NCI-H226 (cell line): ENCODE data around the gene MRNIP.
"Not testable (repeated sequence)": the region's sequence is repeated elsewhere in the genome, so short reads cannot be mapped to it uniquely, and the experiment has no call there.

Experiments
- DNase-seq: peaks from one replicate; pipeline ENCODE4 v3.0.0-alpha.2; 2015

MRNIP gene

DNA sequence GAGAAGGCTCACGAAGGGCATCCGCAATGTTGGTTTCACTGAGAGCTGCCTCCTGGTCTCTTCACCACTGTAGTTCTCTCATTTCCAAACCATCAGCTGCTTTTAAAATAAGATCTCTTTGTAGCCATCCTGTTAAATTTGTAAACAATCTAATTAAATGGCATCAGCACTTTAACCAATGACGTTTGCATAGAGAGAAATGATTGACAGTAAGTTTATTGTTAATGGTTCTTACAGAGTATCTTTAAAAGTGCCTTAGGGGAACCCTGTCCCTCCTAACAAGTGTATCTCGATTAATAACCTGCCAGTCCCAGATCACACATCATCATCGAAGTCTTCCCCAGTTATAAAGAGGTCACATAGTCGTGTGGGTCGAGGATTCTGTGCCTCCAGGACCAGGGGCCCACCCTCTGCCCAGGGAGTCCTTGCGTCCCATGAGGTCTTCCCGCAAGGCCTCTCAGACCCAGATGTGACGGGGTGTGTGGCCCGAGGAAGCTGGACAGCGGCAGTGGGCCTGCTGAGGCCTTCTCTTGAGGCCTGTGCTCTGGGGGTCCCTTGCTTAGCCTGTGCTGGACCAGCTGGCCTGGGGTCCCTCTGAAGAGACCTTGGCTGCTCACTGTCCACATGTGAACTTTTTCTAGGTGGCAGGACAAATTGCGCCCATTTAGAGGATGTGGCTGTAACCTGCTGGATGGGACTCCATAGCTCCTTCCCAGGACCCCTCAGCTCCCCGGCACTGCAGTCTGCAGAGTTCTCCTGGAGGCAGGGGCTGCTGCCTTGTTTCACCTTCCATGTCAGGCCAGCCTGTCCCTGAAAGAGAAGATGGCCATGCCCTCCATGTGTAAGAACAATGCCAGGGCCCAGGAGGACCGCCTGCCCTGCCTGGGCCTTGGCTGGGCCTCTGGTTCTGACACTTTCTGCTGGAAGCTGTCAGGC lies 21.3 kb downstream of the MRNIP start:
- no peak for DNase-seq

DNA sequence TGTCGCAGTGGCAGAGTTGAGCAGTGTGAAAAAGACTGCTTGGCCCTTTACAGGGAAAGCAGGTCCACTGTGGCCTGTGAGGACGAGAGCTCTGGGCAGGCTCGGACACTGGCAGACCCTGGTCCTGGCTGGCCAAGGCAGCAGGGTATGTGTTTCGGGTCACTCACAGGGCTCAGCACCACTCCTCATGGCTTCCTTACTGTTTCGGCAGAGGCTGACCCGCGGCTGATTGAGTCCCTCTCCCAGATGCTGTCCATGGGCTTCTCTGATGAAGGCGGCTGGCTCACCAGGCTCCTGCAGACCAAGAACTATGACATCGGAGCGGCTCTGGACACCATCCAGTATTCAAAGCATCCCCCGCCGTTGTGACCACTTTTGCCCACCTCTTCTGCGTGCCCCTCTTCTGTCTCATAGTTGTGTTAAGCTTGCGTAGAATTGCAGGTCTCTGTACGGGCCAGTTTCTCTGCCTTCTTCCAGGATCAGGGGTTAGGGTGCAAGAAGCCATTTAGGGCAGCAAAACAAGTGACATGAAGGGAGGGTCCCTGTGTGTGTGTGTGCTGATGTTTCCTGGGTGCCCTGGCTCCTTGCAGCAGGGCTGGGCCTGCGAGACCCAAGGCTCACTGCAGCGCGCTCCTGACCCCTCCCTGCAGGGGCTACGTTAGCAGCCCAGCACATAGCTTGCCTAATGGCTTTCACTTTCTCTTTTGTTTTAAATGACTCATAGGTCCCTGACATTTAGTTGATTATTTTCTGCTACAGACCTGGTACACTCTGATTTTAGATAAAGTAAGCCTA lies 22.2 kb downstream of the MRNIP start:
- DNase-seq: peak; percentile 18

DNA sequence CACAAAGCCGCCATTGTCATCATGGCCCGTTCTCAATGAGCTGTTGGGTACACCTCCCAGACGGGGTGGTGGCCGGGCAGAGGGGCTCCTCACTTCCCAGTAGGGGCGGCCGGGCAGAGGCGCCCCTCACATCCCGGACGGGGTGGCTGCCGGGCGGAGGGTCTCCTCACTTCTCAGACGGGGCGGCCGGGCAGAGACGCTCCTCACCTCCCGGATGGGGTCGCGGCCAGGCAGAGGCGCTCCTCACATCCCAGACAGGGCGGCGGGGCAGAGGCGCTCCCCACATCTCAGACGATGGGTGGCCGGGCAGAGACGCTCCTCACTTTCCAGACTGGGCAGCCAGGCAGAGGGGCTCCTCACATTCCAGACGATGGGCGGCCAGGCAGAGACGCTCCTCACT lies 23.7 kb downstream of the MRNIP start:
- not testable (repeated sequence) for DNase-seq

DNA sequence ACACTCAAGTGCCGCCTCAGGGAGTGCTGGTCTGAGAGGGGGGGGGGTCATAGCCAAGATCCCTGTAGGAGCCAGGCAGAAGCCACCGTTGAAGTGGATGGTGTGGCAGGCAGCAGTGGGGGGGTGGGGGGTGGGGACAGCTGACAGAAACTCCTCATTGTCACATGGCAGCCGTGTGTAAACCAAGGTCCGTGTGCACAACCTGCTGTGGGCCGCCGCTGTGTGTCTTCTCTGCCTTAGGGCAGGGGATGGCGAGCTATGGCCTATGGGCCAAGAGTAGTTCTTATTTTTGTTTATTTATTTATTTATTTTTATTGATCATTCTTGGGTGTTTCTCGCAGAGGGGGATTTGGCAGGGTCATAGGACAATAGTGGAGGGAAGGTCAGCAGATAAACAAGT lies 24.5 kb downstream of the MRNIP start:
- no peak for DNase-seq

DNA sequence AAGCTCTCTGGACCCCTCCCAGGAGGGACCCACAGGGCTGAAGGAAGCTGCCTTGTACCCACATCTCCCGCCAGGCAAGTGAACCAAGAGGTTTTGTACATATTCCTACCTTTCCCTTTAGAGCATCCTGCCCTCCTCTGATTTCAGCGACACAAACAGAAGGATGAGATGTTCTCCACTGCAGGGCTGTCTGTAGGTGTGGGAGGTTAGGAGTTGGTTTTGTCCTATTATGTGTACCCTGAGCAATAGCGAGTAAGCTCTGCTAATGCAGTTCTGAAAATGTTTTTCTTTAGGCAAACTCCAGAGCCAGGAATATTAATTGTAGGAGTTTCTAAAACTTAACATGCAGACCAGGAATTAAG lies 24.9 kb downstream of the MRNIP start:
- no peak for DNase-seq

DNA sequence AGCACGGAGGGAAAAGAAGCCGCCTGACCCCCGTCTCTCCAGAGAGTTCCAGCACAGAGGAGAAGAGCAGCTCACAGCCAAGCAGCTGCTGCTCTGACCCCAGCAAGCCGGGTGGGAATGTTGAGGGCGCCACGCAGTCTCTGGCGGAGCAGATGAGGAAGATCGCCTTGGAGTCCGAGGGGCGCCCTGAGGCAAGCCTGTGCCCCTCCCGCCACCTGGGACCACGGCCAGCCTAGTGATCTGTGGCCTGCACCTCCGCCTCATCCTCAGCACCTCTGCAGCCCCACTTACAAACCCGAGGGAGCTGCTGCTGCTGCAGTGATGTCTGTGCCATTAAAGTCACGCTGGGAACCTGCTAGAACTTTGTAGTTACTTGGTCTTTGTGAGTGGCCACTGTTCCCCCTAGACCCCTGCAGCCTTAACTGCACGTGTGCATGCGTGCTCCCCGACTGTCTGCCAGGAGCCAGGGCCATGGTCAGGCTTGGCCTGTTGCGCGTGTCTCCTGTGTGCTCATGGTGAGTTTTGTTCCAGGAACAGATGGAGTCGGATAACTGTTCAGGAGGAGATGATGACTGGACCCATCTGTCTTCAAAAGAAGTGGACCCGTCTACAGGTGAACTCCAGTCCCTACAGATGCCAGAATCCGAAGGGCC lies 25.4 kb downstream of the MRNIP start:
- DNase-seq: no peak

DNA sequence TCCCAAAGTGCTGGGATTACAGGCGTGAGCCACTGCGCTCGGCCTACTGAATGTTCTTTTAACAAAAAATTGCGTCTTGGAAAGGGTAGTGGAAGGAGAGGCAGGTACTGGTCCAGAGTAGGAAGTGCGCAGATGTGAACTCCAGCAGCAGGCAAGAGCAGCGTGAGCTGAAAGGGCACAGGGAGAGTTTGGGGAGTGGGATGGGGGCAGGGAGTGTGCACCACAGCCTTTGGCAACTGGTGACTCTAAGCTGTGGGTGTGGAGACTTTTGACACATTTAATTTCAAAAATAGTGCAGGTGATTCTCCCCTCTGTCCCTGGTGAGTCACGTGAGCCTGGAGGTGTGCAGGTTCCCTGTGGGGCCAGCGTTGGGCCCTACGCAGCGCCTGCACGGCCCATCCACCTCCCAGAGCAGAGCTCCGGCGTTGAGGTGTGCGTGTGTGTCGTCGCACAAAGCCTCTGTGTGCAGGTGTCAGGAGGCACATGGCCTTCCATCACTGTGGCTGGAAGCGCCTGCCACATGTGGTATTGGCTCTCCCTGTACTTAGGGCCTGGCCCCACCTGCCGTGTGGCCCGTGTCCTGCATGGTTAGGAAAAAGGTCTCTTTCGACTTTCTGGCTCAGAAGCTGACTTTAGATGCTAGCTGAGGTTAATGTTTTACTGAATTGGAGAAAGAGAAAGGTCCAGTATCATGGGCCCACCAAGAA lies 26.4 kb downstream of the MRNIP start:
- DNase-seq: no peak

DNA sequence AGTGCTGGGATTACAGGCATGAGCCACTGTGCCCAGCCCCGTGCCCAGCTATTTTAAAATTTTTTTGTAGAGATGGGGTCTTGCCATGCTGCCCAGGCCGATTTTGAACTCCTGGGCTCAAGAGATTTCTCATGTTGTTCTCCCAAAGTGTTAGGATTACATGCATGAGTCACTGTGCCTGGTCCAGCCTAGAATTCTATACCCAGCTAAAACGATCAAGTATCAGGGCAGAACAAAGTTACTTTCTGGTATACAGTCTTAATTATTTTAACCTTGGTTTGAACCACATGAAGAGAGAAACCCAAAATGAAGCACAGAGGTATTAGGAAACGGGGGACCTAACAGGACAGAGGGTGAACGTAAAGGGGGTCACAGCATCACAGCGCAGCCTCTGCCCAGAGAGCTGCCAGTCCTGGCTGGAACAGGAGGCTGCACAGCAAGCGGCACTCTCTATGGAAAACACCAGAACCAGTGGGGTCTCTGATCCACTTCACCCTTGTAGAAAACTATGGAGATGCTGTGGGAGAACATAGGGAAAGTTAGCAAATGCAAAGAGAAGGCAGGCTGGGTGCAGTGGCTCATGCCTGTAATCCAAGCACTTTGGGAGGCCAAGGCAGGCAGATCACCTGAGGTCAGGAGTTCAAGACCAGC lies 27.7 kb downstream of the MRNIP start:
- no peak for DNase-seq

DNA sequence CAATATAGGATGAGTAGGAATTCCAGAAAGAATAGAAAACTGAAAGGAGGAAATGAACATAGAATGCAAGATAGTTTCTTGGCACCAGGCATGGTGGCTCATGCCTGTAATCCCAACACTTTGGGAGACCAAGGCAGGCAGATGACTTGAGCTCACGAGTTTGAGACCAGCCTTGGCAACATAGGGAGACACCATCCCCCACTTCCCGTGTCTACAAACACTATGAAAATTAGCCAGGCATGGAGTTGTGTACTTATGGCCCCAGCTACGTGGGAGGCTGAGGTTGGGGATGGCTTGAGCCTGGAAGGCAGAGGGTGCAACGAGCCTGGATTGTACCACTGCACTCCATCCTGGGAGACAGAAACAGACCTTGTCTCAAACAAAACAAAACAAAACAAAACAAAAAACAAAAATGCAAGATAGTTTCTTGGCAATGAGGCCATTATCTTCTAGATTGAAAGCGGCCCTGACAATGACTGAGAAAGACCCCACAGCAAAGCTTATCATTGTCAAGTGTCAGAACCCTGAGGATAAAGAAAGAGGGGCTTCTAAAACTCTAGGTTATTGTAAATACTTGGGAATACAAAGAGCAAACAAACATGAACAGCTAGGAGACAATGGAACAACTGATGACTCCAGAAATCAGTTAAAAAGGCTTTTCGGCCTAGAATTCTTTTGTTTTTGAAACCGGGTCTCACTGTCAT lies 28.7 kb downstream of the MRNIP start:
- DNase-seq: no peak

DNA sequence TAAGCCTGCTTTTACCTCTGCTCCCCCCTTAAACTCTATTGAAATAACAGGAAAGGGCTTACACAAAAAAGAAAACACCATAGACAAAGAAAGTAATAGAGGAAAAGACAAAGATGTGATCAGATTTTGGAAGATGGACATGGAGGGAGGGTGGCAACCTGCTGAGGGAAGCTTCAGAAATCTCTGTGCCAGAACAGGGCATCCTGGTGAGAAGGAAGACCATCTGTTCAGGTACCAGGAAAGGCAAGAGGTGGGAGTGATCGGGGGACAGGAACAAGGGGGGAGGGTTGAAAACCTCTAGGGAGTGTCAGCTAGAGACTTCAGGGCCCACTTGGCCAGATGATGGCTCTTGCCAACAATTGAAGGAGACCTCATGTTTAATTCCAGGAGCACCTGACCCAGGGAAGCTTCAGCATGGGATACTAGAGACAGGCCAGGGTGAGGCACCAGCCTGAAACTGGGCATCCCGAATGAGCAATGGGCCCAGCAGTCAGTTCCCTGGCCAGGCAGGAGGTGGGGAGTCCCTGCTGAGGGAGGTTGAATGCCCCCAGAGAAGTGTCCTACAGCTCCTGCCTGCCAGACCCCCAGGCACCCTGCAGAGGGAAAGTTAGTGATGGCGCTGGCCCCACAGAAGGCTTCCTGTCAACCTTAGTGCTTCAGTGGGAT lies 29.7 kb downstream of the MRNIP start:
- no peak for DNase-seq

DNA sequence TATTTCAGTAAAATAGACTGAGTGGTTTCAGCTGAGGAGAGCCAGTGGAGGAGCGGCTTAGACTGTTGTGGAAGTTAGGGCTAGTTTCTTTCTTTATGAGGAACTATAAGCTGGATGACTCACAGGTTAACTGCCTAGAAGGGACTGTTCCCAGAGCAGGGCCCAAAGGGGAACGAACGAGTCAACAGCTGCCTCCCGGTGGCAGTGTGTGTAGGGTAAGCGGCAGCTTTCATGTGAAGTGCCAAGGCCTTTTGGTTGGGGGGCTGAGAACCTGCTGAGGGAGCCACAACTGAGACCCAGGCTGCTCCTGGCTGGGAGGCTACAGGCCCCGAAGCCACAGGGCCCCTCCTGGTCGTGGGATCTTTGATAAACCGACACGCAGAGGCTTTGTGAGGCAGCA lies 30.9 kb downstream of the MRNIP start:
- DNase-seq: no peak

DNA sequence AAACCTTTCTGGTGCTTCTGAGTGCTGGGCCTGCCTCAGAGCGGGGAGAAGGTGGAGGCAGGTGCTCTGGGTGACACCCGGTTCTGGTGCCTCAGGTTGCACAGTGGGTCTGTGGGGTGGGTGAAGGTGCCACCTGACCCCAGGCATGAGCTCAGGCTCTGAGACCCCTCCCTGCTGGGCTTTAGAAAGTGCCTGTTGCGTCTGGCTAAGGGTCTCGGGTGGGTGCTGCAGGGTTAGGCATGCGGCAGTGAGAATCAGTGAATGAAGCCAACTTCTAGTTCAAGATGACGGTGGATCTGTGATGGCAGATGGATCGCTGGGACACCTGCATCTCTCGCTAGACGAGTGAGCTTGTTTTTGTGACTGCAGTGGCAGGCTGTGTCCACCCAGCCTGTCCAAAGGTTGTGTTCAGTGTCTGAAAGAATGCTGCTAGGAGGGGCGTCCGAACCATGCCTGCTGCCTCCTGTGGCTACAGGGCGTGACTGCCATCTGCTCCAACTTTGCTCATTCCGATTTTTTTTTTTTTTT lies 32.9 kb downstream of the MRNIP start:
- no peak for DNase-seq

DNA sequence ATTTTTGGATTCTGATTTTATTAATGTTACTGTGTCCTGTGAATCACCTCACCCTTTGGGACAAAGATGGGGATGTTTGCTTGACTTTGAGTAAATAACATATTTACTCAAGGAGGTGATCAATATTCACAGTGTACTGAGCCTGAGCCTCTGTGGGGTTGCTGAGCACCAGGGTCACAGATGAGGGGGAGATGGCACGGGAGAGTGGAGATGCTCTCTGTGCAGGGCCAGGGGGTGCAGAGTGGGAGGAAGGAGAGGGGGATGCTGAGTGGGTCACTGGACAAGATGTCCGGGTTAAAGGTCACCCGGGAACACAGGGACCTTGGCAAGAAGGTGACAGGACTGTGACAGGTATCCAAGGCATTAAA lies 33.9 kb downstream of the MRNIP start:
- DNase-seq: no peak

DNA sequence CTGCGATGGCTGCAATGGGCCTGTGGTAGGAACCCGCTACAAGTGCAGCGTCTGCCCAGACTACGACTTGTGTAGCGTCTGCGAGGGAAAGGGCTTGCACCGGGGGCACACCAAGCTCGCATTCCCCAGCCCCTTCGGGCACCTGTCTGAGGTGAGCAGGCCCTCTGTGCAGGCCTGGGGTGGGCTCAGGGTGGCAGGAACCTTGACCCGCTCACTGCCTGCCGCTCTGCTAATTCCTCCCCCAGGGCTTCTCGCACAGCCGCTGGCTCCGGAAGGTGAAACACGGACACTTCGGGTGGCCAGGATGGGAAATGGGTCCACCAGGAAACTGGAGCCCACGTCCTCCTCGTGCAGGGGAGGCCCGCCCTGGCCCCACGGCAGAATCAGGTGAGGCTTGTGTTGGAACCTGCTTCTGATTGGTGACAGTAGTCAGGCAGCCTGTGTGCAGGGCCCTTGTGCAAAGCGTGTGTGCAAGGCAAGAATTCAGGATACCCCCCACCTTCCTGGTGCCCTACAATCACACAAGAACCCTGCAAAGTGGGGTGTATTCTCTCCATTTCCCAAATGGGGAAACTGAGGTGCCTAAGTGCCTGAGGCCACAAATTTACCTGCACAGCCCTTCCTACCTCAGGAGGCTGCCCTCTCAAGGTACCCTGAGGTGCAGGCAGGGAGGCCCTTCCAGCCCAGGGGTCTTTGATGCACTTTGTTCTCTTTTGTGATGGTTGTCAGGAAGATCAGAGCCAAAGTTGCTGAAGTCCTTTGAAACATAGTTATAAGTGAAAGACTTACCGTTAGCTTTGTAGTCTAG lies 34.5 kb downstream of the MRNIP start:
- DNase-seq: no peak

DNA sequence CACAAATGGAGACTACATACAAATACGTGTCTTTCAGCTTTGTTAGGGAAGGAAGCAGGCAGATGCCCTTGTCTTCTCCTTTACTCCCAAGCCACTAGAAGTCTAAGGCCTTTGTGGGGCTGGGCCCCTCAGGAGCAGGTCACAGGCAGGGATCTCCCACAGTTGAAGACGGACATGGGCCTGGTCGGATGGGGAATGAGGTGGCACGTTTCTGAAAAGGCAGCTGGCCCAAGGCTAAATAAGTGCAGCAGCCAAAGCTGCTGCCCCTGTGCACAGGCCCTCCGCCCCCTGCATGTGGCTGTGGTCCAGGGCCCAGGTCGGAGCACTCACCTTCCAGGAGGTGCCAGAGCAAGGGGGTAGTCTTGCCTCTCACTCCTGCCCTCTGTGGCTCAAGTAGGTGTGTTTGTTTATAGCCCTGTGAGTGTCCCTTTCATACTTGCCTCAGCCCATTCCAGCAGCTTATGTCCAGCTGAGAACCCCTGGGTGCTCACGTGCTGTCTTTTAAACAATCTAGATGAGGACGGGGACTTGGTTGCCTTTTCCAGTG lies 36.1 kb downstream of the MRNIP start:
- no peak for DNase-seq

DNA sequence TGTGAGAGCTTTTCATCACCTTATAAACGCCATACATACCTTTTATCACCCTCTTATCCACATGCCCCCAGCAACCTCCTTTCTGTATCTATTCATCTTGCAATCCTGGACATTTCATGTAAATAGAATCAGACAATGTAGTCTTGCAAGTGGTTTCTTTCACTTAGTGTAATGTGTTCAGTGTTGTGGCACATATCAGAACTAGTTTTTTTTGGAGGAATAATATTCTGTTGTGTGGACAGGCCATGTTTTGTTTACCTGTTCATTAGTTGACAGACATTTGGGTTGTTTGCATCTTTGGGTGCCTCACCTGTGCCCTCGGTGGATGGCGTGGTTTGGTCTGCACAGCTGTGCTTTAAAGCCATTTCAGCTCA lies 36.6 kb downstream of the MRNIP start:
- DNase-seq: no peak

DNA sequence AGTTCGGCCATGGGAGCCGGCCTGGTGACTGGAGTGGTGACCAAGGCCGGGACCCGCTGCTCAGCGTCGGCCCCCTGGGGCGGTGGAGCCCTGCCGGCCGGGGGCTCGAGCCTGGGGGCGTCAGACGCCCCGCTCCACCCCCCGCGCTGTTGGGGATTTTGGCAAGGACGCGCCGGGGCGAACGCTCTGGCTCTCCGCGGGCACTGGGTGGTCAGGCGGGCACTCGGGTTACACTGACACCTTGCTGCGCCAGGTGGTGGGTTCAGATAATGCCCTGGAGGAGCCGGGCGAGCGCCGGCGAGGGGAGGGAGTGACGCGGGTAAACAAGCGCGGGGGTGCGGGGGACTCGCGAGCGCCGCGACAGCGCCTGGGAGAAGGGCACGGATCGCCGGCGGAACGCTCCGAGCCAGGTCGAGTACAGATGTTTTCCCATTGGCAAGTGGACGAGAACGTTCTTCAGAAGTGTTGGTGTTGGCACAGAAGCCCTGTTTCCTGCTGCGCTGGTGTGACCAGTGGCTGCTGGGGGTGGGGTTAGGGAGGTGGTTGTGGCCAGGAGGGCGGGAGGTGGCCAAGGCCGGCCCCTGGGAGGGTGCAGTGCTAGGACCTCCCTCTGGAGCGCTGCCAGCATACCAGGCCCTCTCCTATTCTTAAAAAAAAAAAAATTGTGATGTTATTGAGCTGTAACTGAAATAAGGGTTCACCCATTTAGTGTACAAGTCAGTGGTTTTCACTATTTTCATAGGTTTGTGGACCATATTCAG lies 37.1 kb downstream of the MRNIP start:
- peak; percentile 85 for DNase-seq

DNA sequence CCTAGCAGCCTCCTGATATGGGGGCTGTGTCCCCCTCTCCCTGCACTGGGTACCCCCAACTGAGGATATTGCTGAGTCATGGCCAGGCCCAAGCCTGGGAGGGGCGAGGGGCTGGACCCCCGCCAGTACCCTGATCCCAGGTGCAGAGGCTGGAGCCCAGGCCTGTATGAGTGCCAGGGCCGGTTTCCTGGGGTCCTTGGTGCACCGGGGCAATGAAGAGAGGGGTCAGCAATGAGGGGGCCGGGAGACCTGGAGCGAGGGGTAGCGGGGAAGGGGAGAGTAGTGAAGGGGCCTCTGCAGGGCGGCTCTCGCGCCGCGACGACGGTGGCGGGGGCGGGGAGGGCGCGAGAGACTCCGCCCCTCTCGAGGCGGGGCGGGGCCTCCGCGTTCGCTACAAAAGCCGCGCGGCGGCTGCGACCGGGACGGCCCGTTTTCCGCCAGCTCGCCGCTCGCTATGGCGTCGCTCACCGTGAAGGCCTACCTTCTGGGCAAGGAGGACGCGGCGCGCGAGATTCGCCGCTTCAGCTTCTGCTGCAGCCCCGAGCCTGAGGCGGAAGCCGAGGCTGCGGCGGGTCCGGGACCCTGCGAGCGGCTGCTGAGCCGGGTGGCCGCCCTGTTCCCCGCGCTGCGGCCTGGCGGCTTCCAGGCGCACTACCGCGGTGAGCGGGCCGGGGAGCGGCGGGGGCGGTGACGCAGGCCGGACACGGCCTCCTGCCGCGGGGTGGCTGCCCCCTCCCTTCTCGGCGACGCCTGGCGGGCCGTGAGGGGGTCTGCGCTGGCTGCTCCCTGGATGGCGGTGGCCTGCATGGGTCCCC lies 37.9 kb downstream of the MRNIP start, which contains the start of gene SQSTM1:
TSS of gene SQSTM1 (plus strand) at position 423 of the 815 bp plus-strand sequence. CDS start at position 455, 32 bp downstream.
- DNase-seq: peak; percentile 74
